Neutrophil (primary cell): ENCODE data around the gene TOX2.

Experiments
- H3K27ac ChIP-seq: fragments of 200-600 bp; sonication (generic); 2 replicates; pipeline ENCODE4 v1.5.1; 2016; ENCODE audit warnings: mild to moderate bottlenecking, moderate library complexity
- H3K27me3 ChIP-seq: fragments of 200-600 bp; sonication (generic); 2 replicates; pipeline ENCODE4 v1.6.0; 2016; ENCODE audit warnings: mild to moderate bottlenecking
- H3K36me3 ChIP-seq: fragments of 200-600 bp; sonication (generic); 2 replicates; pipeline ENCODE4 v1.5.1; 2017
- H3K4me1 ChIP-seq, 2 experiments: fragments of 200-600 bp in 1 of 2; sonication (generic) in 1 of 2; 1 replicate in 1 of 2; 2 replicates in 1 of 2; pipeline versions ENCODE4 v1.5.1 to v1.6.1; 2013 to 2016; ENCODE audit warnings: low read depth in 1 of 2, low read length in 1 of 2, mild to moderate bottlenecking in 1 of 2, moderate library complexity in 1 of 2; ENCODE audit not compliant: control insufficient read depth in 1 of 2, insufficient read depth in 1 of 2
- H3K4me3 ChIP-seq, 2 experiments: fragments of 200-600 bp in 1 of 2; sonication (generic) in 1 of 2; 1 replicate in 1 of 2; 2 replicates in 1 of 2; pipeline ENCODE4 v1.5.1; 2013 to 2016; ENCODE audit warnings: low read depth in 1 of 2, low read length in 1 of 2, mild to moderate bottlenecking in 1 of 2, moderate library complexity in 1 of 2
- H3K9me3 ChIP-seq: fragments of 200-600 bp; sonication (generic); 2 replicates; pipeline ENCODE4 v1.5.1; 2016
- TF ChIP-seq, protein P1 (sequence below): fragments of 200-600 bp; sonication (generic); IDR thresholded peaks from 2 replicates; pipeline ENCODE4 v1.5.1; 2016; ENCODE audit warnings: antibody characterized with exemption

Gene TOX2

DNA sequence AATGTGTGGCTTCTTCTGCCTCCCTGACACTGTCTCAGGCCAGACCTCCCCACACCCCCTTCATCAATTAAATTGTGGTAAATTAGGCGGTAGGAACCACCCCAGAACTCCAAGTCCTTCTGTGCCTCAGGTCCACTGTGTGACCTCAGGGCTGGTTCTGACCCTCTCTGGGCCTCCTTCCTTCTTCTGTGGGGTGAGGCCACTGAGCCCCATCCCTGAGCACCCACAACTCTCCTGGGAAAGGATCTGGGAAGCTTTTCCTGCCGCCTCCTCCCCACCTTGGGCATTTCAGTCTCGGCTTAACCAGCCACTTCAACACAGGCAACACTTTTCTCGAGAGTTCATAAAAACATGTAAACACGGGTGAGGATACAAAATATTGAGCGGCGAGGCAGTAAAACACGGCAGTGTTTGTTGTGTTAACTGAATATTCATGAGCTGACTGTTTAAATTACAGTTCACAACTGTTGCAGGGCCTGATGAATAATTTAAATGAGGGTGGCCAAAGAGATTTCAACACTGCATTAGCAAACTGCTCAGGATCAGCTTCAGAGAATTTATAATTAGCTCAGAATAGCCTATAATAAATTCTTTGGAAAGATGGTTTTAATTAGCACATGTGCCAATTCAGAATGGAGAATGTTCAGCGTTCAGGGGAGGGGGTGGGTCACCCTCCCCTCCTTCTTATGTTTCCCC lies 112.1 kb downstream of the TOX2 start:
- no peak overlapping the region for H3K4me3 ChIP-seq
- no peak overlapping the region for H3K27ac ChIP-seq
- no peaks in the 10 kb centered on the region for H3K9me3 ChIP-seq
- H3K4me1 ChIP-seq: no peaks in the 10 kb centered on the region
- H3K36me3 ChIP-seq: no peaks in the 10 kb centered on the region
- TF ChIP-seq, protein P1, sequence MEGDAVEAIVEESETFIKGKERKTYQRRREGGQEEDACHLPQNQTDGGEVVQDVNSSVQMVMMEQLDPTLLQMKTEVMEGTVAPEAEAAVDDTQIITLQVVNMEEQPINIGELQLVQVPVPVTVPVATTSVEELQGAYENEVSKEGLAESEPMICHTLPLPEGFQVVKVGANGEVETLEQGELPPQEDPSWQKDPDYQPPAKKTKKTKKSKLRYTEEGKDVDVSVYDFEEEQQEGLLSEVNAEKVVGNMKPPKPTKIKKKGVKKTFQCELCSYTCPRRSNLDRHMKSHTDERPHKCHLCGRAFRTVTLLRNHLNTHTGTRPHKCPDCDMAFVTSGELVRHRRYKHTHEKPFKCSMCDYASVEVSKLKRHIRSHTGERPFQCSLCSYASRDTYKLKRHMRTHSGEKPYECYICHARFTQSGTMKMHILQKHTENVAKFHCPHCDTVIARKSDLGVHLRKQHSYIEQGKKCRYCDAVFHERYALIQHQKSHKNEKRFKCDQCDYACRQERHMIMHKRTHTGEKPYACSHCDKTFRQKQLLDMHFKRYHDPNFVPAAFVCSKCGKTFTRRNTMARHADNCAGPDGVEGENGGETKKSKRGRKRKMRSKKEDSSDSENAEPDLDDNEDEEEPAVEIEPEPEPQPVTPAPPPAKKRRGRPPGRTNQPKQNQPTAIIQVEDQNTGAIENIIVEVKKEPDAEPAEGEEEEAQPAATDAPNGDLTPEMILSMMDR: no peak
- peaks cover 68% of the 10 kb centered on the region for H3K27me3 ChIP-seq

DNA sequence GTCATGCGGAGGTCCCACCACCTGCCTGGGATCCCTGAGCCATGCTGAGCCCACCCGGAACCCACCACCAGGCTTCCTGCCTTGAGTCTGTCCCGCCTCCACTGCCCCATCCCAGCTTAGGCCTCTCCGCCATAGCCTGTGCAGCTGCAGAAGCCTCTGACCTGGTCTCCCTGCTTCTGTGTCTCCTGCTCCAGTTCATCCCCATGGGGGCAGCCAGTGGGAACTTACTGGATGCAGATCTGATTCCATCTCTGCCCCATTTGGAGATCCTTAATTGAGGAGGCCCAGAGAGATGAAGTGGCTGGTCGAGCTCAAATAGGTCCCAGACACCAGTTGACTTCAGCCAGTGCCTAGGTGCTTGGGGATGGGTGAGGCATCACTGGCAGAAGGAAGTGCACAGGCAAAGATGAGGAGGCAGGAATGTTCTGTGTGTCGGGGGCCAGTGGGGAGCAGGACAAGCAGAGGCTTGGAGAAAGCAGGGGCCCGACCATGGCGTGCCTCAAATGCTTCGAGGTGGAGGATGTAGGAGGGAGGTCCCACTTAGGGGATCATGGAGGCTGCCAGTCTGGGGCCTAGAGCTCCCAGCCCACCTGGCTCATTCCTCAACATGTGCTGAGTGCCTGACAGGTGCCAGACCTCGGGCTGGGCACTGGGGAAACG lies 112.8 kb downstream of the TOX2 start:
- Histone ChIP-seq H3K27ac (no peak overlapping the region), H3K27me3 (peaks cover 70% of the 10 kb centered on the region), H3K9me3 (no peaks in the 10 kb centered on the region), H3K4me1 (no peaks in the 10 kb centered on the region), H3K4me3 (no peak overlapping the region), H3K36me3 (no peaks in the 10 kb centered on the region)
- TF ChIP-seq, protein P1: no peak

DNA sequence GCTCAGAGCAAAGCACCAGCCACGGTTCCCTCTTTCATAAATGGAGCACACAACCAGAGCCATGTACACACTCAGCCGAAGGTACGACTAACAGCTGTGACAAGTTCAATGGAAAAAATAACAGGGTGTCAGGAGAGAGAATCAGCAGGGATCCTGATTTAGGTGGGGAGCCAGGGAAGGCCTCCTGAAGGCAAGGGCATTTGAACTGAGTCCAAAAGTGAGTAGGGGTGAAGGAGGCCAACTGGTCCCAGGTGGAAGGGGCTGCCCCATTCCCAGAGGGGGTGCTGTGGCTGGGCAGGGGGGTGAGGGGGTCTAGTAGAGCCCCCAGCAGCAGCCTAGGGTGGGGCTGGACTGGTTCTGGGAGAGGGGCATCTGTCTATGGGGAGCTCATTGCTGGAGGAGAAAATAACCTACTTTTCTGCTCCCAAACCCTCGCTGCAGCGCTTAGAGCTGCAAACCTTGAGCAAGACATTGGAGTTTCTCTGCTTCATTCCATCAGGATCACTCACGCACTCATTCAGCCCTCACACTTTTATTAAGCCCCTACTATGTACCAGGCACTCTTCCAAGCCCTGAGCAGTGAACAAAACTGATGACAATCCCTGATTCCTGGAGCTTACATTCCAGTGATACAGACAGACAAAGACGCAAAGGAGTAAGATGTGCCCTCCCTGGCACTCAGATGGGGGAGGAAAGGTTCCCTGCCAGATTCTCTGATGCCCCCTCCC lies 113.5 kb downstream of the TOX2 start:
- TF ChIP-seq, protein P1: no peak
- H3K9me3 ChIP-seq: no peaks in the 10 kb centered on the region
- H3K27me3 ChIP-seq: peaks cover 69% of the 10 kb centered on the region
- H3K27ac ChIP-seq: no peak overlapping the region
- H3K4me1 ChIP-seq: no peaks in the 10 kb centered on the region
- no peak overlapping the region for H3K4me3 ChIP-seq
- H3K36me3 ChIP-seq: no peaks in the 10 kb centered on the region

DNA sequence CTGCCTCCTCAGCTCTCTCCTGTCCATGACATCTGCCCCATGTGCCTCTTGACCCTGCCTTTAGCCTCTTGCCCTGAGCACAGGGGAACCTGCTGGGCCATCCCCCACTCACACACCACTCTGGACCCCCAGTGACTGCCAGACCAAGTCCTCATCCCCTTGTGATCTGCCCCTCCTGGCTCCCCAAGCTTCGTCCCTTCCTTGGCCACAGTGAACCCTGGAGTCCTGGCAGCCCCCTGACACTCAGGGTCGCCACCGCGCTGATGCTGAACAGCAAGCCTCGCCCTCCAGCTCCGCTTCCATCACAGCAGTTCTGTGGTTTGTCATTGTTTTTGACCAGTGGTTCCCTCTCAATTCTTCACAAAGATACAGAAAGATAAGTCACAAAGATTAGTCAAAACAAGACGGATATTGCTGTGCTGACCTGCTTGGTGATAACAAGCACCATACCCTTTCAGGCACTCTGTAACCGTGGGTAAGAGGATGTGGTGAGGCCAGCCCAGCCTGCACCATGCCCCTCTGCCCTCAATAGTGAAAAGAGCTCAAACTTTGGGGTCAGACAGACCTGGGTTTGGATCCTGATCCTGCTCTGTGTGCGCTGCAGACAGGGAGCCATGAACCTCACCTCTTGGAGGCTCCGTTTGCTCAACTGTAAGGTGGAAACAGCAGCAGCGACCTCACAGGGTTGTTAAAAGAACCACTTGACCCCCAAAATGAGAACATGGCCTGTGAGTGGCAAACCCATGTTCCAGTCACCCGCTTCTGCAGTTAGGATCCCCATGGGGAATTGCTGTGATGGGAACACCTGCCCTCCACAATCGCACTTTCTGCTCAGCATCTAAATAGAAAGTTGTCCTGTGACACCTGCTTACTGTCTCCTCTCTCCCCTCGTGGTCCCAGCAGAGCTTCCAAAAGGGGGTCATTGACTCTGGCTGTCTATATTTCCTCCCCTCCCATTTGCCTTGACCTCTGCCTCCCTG lies 114.5 kb downstream of the TOX2 start:
- Histone ChIP-seq H3K27ac (no peak overlapping the region), H3K27me3 (peaks cover 69% of the 10 kb centered on the region), H3K4me1 (no peaks in the 10 kb centered on the region), H3K36me3 (no peaks in the 10 kb centered on the region), H3K4me3 (no peak overlapping the region), H3K9me3 (no peaks in the 10 kb centered on the region)
- TF ChIP-seq, protein P1: no peak

DNA sequence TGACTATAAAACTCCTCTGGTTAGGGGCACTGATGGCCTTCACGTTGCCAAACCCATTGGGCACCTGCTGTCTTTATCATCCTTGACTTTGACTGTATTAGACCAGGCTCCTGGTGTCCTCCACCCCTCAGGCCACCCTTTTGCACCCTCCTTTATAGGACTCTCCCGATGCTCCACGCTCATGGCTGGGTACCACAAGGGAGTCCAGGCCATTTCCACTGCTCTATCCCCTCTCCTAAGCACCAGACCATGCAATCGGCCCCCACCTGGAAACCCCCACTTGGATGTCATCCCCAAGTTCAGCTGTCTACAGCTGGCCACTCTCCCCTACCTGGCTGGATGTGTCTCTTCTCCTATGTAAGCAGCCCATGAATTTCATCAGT lies 115.2 kb downstream of the TOX2 start:
- TF ChIP-seq, protein P1: no peak
- no peaks in the 10 kb centered on the region for H3K4me1 ChIP-seq
- no peaks in the 10 kb centered on the region for H3K36me3 ChIP-seq
- H3K27ac ChIP-seq: no peak overlapping the region
- no peak overlapping the region for H3K4me3 ChIP-seq
- peaks cover 72% of the 10 kb centered on the region for H3K27me3 ChIP-seq
- no peaks in the 10 kb centered on the region for H3K9me3 ChIP-seq
